T-helper 22 cell (primary cell): ENCODE data around the gene BRMS1.
A peak's percentile ranks its signal among the peaks of the same experiment; 100 is the strongest.

Experiments
- DNase-seq: peaks from one replicate; pipeline ENCODE4 v3.0.0-alpha.2; 2020; ENCODE audit warnings: low read depth

The BRMS1 gene

GRCh38 chr11:66336234-66337102, 8.4 kb downstream of the BRMS1 start, which contains the start of gene RIN1:
TSS of gene RIN1 (minus strand) at chr11:66336434. CDS start at chr11:66336402, 32 bp downstream.
- DNase-seq: no peak

- no peak for DNase-seq
Observed at GRCh38 chr11:66335531-66336233, 9.2 kb downstream of the BRMS1 start.

GRCh38 chr11:66334605-66335442, 10.1 kb downstream of the BRMS1 start:
- DNase-seq: no peak

GRCh38 chr11:66333896-66334604, 10.9 kb downstream of the BRMS1 start:
- DNase-seq: no peak

GRCh38 chr11:66333220-66333877, 11.6 kb downstream of the BRMS1 start:
- no peak for DNase-seq

GRCh38 chr11:66332371-66333219, 12.3 kb downstream of the BRMS1 start:
- no peak for DNase-seq

GRCh38 chr11:66331542-66332370, 13.1 kb downstream of the BRMS1 start:
- no peak for DNase-seq

- DNase-seq: no peak
Observed at GRCh38 chr11:66330931-66331330, 14.0 kb downstream of the BRMS1 start.

- DNase-seq: no peak
Observed at GRCh38 chr11:66329165-66329673, 15.7 kb downstream of the BRMS1 start.

GRCh38 chr11:66328302-66329144, 16.4 kb downstream of the BRMS1 start:
- DNase-seq: peak; percentile 47

- DNase-seq: no peak
Observed at GRCh38 chr11:66328031-66328301, 16.9 kb downstream of the BRMS1 start.

GRCh38 chr11:66327171-66328030, 17.5 kb downstream of the BRMS1 start:
- no peak for DNase-seq

- DNase-seq: no peak
Observed at GRCh38 chr11:66326261-66327111, 18.4 kb downstream of the BRMS1 start.

- no peak for DNase-seq
Observed at GRCh38 chr11:66325263-66325671, 19.6 kb downstream of the BRMS1 start.

- DNase-seq: no peak
Observed at GRCh38 chr11:66324664-66325063, 20.2 kb downstream of the BRMS1 start.

- DNase-seq: no peak
Observed at GRCh38 chr11:66323684-66324083, 21.2 kb downstream of the BRMS1 start.
